Stimulated activated CD8-positive, alpha-beta memory T cell treated with anti-CD3 and anti-CD28 coated beads, Interleukin-15, amount 100 ng/mL, for 48 hours (primary cell): ENCODE data around the gene NLGN4X.

Experiments
- DNase-seq, 2 donors: peaks; one replicate each; pipeline ENCODE4 v3.0.0-alpha.2; 2020; ENCODE audit warnings: low read depth in 2 of 2

The NLGN4X gene

GRCh38 chrX:6228720-6229119, at the start of gene NLGN4X:
Gene NLGN4X (minus strand): TSS chrX:6228867. CDS start chrX:6151466, 77,401 bp downstream.
- DNase-seq = no peak

- DNase-seq = no peak
Measured at GRCh38 chrX:6266041-6266440, 37.4 kb upstream of the NLGN4X start.

GRCh38 chrX:6262959-6263358, 34.3 kb upstream of the NLGN4X start:
- DNase-seq = no peak

- no peak for DNase-seq
Measured at GRCh38 chrX:6257025-6257424, 28.4 kb upstream of the NLGN4X start.

GRCh38 chrX:6244666-6245065, 16.0 kb upstream of the NLGN4X start:
- no peak for DNase-seq

- no peak for DNase-seq
Measured at GRCh38 chrX:6238576-6238975, 9.9 kb upstream of the NLGN4X start.

GRCh38 chrX:6227935-6228334, 732 bp downstream of the NLGN4X start:
- DNase-seq = no peak

GRCh38 chrX:6227453-6227835, 1.2 kb downstream of the NLGN4X start:
- DNase-seq = no peak

GRCh38 chrX:6226596-6227452, 1.8 kb downstream of the NLGN4X start:
- no peak for DNase-seq

GRCh38 chrX:6225911-6226595, 2.6 kb downstream of the NLGN4X start:
- DNase-seq = no peak

GRCh38 chrX:6225288-6225910, 3.3 kb downstream of the NLGN4X start:
- no peak for DNase-seq

GRCh38 chrX:6223516-6223915, 5.2 kb downstream of the NLGN4X start:
- no peak for DNase-seq

GRCh38 chrX:6210230-6210629, 18.4 kb downstream of the NLGN4X start:
- no peak for DNase-seq

- no peak for DNase-seq
Measured at GRCh38 chrX:6203462-6204215, 25.0 kb downstream of the NLGN4X start.

GRCh38 chrX:6199486-6199885, 29.2 kb downstream of the NLGN4X start:
- DNase-seq = no peak

GRCh38 chrX:6187256-6187655, 41.4 kb downstream of the NLGN4X start:
- no peak for DNase-seq

- DNase-seq = no peak
Measured at GRCh38 chrX:6184900-6185515, 43.7 kb downstream of the NLGN4X start.

GRCh38 chrX:6175914-6176313, 52.8 kb downstream of the NLGN4X start:
- no peak for DNase-seq

- no peak for DNase-seq
Measured at GRCh38 chrX:6170424-6170823, 58.2 kb downstream of the NLGN4X start.

- no peak for DNase-seq
Measured at GRCh38 chrX:6169407-6169806, 59.3 kb downstream of the NLGN4X start.

GRCh38 chrX:6163721-6164120, 64.9 kb downstream of the NLGN4X start:
- no peak for DNase-seq

- DNase-seq = no peak
Measured at GRCh38 chrX:6159468-6159867, 69.2 kb downstream of the NLGN4X start.
